Ovary (tissue), 9 donors: Measurements from ENCODE around the gene PLA2G12A. TPM values are rescaled to one million over a fixed set of nuclear protein-coding genes. Genes with fewer than 3 reads are reported as not detected.

Experiments
- polyA plus RNA-seq, 2 donors: library from polyadenylated mRNA; stranded (reverse); fragments of 200-250 nt in 1 of 2; fragments of 350-450 nt in 1 of 2; fragmentation: Illumina TruSeq in 1 of 2; extraction: RNeasy Lipid Tissue Mini Kit (QIAGEN cat#74804) in 1 of 2; gene quantifications; one replicate each; pipeline ENCODE4 v1.2.3, GENCODE V29; 2013 to 2014
- small RNA-seq: library from RNA; depleted of rRNA; stranded (forward); fragments of <200 nt; gene quantifications from one replicate; pipeline ENCODE3, GENCODE V24; 2016
- total RNA-seq, 7 donors: library from RNA; depleted of rRNA in 2 of 7; stranded (reverse); fragments of >200 nt in 2 of 7; fragmentation: NEBNext Ultra II Directional in 3 of 7; extraction: Animal tissue kit (Norgen Biotek cat#: 25700) in 3 of 7; gene quantifications; one replicate each; pipeline versions ENCODE4 v1.1.0 to v1.2.4, GENCODE V29; 2016 to 2023
- donor health status: DM: no; HTN: no; CAD: no; lungs with moderate emphysema.
- donor health status: DM: no; HTN: no; CAD: no.
- donor health status: Bipolar disorder and iron deficiency.
- donor health status: DM: yes; HTN: yes; CAD: no.
- donor health status: DM: no; HTN: no; CAD: no.
- donor health status: DM: yes; HTN: yes; CAD: no.

PLA2G12A gene
- total and polyA plus RNA-seq, 9 donors: 11.0 to 84.3 (median 31.7) TPM

Small RNAs within 50 kb of the gene (small RNA-seq; reads per million reads assigned to genes)
- gene HIGD1AP14: not detected

Other genes with a start within 250 kb of the PLA2G12A start
- 10 to 100 TPM in 2 of 7 donors, 1 to 10 TPM in 5; 7.6 to 11.7 (median 8.8) TPM for gene MCUB, start 169.8 kb downstream of the PLA2G12A start, total RNA-seq
- gene MCUB, start 169.8 kb downstream of the PLA2G12A start, polyA plus RNA-seq: 10 to 100 TPM in 1 of 2 donors, 1 to 10 TPM in 1; 7.7 to 18.5 TPM
- gene CASP6, start 26.6 kb downstream of the PLA2G12A start, total RNA-seq: 10 to 100 TPM; 11.2 to 19.3 (median 13.1) TPM
- 10 to 100 TPM; 18.7 to 29.0 TPM for gene CASP6, start 26.6 kb downstream of the PLA2G12A start, polyA plus RNA-seq
- gene CFI, start 71.9 kb upstream of the PLA2G12A start, total RNA-seq: 100 to 1,000 TPM in 1 of 7 donors, 10 to 100 TPM in 6; 13.1 to 108 (median 34.6) TPM
- gene CFI, start 71.9 kb upstream of the PLA2G12A start, polyA plus RNA-seq: 100 to 1,000 TPM in 1 of 2 donors, 10 to 100 TPM in 1; 38.2 to 112 TPM
- 10 to 100 TPM in 6 of 7 donors, 1 to 10 TPM in 1; 4.3 to 22.5 (median 15.7) TPM for gene GAR1, start 85.7 kb upstream of the PLA2G12A start, total RNA-seq
- gene GAR1, start 85.7 kb upstream of the PLA2G12A start, polyA plus RNA-seq: 10 to 100 TPM; 14.8 to 27.9 TPM
- under 1 TPM in 4 of 7 donors, not detected in 3; 0.23 to 0.57 (median 0.32) TPM for gene RRH, start 97.9 kb upstream of the PLA2G12A start, total RNA-seq
- under 1 TPM; 0.06 to 0.20 TPM for gene RRH, start 97.9 kb upstream of the PLA2G12A start, polyA plus RNA-seq
- gene LRIT3, start 118.0 kb upstream of the PLA2G12A start, total RNA-seq: under 1 TPM in 6 of 7 donors, not detected in 1; 0.05 to 0.35 (median 0.18) TPM
- under 1 TPM; 0.02 to 0.10 TPM for gene LRIT3, start 118.0 kb upstream of the PLA2G12A start, polyA plus RNA-seq
- under 1 TPM in 4 of 7 donors, not detected in 3; 0.12 to 0.87 (median 0.32) TPM for gene EGF, start 182.8 kb upstream of the PLA2G12A start, total RNA-seq
- under 1 TPM in 1 of 2 donors, not detected in 1; 0.22 TPM for gene EGF, start 182.8 kb upstream of the PLA2G12A start, polyA plus RNA-seq